ENCODE results near the gene SLC44A4. TPM values are rescaled to one million over a fixed set of nuclear protein-coding genes. Genes with fewer than 3 reads are reported as not detected.

The SLC44A4 gene
- total RNA-seq, 1 experiment from 2014 or later, result 3.8 TPM

- H3K4me3 Mint-ChIP-seq, result no peak overlapping the region; a peak in 1 of 5 replicates
- H4K20me1 ChIP-seq (ENCODE audit: control insufficient read depth, insufficient read depth, insufficient read length), result no peaks in the 10 kb centered on the region
- no peak overlapping the region for H2BK15ac ChIP-seq (ENCODE audit: low read depth, low read length)
- no peaks in the 10 kb centered on the region for H3K9me3 Mint-ChIP-seq
- no peaks in the 10 kb centered on the region for H3K27me3 ChIP-seq (ENCODE audit: insufficient read depth, low read length)
- H2AFZ ChIP-seq (ENCODE audit: low read length), result no peak overlapping the region
- no peak overlapping the region for H2BK20ac ChIP-seq (ENCODE audit: low read depth, low read length, poor library complexity, severe bottlenecking)
- H3T11ph ChIP-seq (ENCODE audit: low read length), result no peak overlapping the region
- H3K4ac ChIP-seq (ENCODE audit: low read depth, low read length), result no peak overlapping the region
- no peaks in the 10 kb centered on the region; the same call in 1 of the 2 replicates for H3K27me3 Mint-ChIP-seq (ENCODE audit: low read depth)
- no peaks in the 10 kb centered on the region for H3K79me2 ChIP-seq (ENCODE audit: insufficient read depth, low read length)
- no peak overlapping the region for H2AK5ac ChIP-seq (ENCODE audit: insufficient read length, low read length)
- peak overlapping the region in 1 of 3 experiments; percentile 68; a peak in 2 of 7 replicates for H3K27ac Mint-ChIP-seq
- no peaks in the 10 kb centered on the region for H3K4me1 ChIP-seq (ENCODE audit: insufficient read depth, low read length)
- no peak overlapping the region for H3K9ac ChIP-seq (ENCODE audit: extremely low read depth, insufficient read length, low read length)
- no peaks in the 10 kb centered on the region for H3K9me3 ChIP-seq (ENCODE audit: control insufficient read depth, low read depth, low read length)
- no peak overlapping the region for H2BK5ac ChIP-seq (ENCODE audit: insufficient read length, low read length)
- H3K4me2 ChIP-seq (ENCODE audit: insufficient read depth, insufficient read length, low read length), result no peak overlapping the region
- H3K14ac ChIP-seq (ENCODE audit: insufficient read depth, low read length), result no peak overlapping the region
- no peak overlapping the region for H3K56ac ChIP-seq (ENCODE audit: insufficient read length, low read depth, low read length)
- no peak overlapping the region for H4K91ac ChIP-seq (ENCODE audit: insufficient read length, low read depth, low read length)
- H4K8ac ChIP-seq (replicated peaks; ENCODE audit: insufficient read length, low read depth, low read length), result no peak overlapping the region
- H3K36me3 Mint-ChIP-seq (ENCODE audit: insufficient read depth in 1 of 3, low read depth in 3 of 3), result peaks cover 29 to 37% (median 36%) of the 10 kb centered on the region in 3 experiments; a peak in 6 of 7 replicates
- DNase-seq, result peak; percentile 29
- no peak overlapping the region for H3K18ac ChIP-seq (ENCODE audit: insufficient read length, low read depth, low read length)
- no CpG with 5 or more reads among the region's 3 CpGs for WGBS (ENCODE audit: extremely low coverage, insufficient read length, low lambda C conversion rate)
- no peak overlapping the region for H4K5ac ChIP-seq (ENCODE audit: insufficient read length, low read depth, low read length)
- H3K27ac ChIP-seq (ENCODE audit: insufficient read length, low read depth, low read length), result no peak overlapping the region
- H3K23me2 ChIP-seq (ENCODE audit: insufficient read length, low read depth, low read length, poor library complexity, severe bottlenecking), result no peaks in the 10 kb centered on the region
- no peak overlapping the region for H3K23ac ChIP-seq (ENCODE audit: insufficient read length, low read depth, low read length)
- H3K79me1 ChIP-seq (ENCODE audit: insufficient read depth, low read depth, low read length, poor library complexity, severe bottlenecking), result no peaks in the 10 kb centered on the region
- no peak overlapping the region for H2BK120ac ChIP-seq (ENCODE audit: low read depth, low read length, poor library complexity, severe bottlenecking)
- TF ChIP-seq CTCF (conservative IDR thresholded peaks at IDR 0.05), result no peak
- H2BK12ac ChIP-seq (ENCODE audit: insufficient read length, low read depth, low read length), result no peak overlapping the region
- peaks cover 3 to 27% of the 10 kb centered on the region in 2 experiments for H3K4me1 Mint-ChIP-seq
These were observed 575 bp downstream of the SLC44A4 start for GRCh38 chr6:31878222-31878621.
